Progenitor cell of endocrine pancreas (in vitro differentiated cells): ENCODE measurements around the gene CHN1. TPM values are rescaled to one million over a fixed set of nuclear protein-coding genes. Genes with fewer than 3 reads are reported as not detected.

Experiments used
- DNase-seq: peaks from one replicate; pipeline ENCODE4 v3.0.0; 2021; ENCODE audit warnings: low spot score; ENCODE audit not compliant: unreplicated experiment
- H3K27ac Mint-ChIP-seq: 2 replicates; pipeline ENCODE4 v1.8.0; 2021; ENCODE audit warnings: mild to moderate bottlenecking, moderate library complexity, mixed read lengths
- H3K27me3 Mint-ChIP-seq: 2 replicates; pipeline ENCODE4 v1.8.0; 2021; ENCODE audit warnings: mixed read lengths
- H3K36me3 Mint-ChIP-seq: 2 replicates; pipeline ENCODE4 v1.8.0; 2022; ENCODE audit warnings: mixed read lengths; ENCODE audit not compliant: insufficient read depth
- H3K4me1 Mint-ChIP-seq: 2 replicates; pipeline ENCODE4 v1.8.0; 2021; ENCODE audit warnings: low read depth, mixed read lengths
- H3K4me3 Mint-ChIP-seq: 2 replicates; pipeline ENCODE4 v1.8.0; 2021; ENCODE audit warnings: low read depth, mild to moderate bottlenecking, moderate library complexity, mixed read lengths
- H3K9me3 Mint-ChIP-seq: 2 replicates; pipeline ENCODE4 v1.8.0; 2021; ENCODE audit warnings: low read depth, mixed read lengths
- CTCF ChIP-seq: fragments of 200-600 bp; sonication (generic); IDR thresholded peaks from one replicate; pipeline ENCODE4 v1.5.0; 2021; ENCODE audit warnings: antibody characterized with exemption, mild to moderate bottlenecking; ENCODE audit not compliant: unreplicated experiment
- total RNA-seq: library from RNA; stranded (reverse); gene quantifications from 2 replicates; pipeline ENCODE4 v1.2.1, GENCODE V29; 2021

The CHN1 gene
- total RNA-seq, 1 donor from 2014 or later, result 50.3 TPM

GRCh38 chr2:174789001-174789400 is 216.2 kb downstream of the CHN1 start:
- Mint-ChIP-seq H3K4me3 (no peak overlapping the region), H3K9me3 (no peaks in the 10 kb centered on the region), H3K27ac (no peak overlapping the region), H3K27me3 (no peaks in the 10 kb centered on the region), H3K4me1 (peaks cover 11% of the 10 kb centered on the region), H3K36me3 (no peaks in the 10 kb centered on the region)
- TF ChIP-seq CTCF, result no peak
- DNase-seq, result no peak

- no peak overlapping the region for H3K27ac Mint-ChIP-seq
- no peak for TF ChIP-seq CTCF
- DNase-seq, result no peak
- no peaks in the 10 kb centered on the region for H3K27me3 Mint-ChIP-seq
- no peak overlapping the region for H3K4me3 Mint-ChIP-seq
- H3K9me3 Mint-ChIP-seq, result no peaks in the 10 kb centered on the region
- H3K4me1 Mint-ChIP-seq, result peaks cover 11% of the 10 kb centered on the region
- no peaks in the 10 kb centered on the region for H3K36me3 Mint-ChIP-seq
Measured at GRCh38 chr2:174788291-174788929, 216.8 kb downstream of the CHN1 start.

GRCh38 chr2:174787487-174788205 is 217.5 kb downstream of the CHN1 start:
- TF ChIP-seq CTCF, result no peak
- Mint-ChIP-seq H3K36me3 (no peaks in the 10 kb centered on the region), H3K27me3 (peaks cover under 1% of the 10 kb centered on the region), H3K27ac (no peak overlapping the region), H3K9me3 (no peaks in the 10 kb centered on the region), H3K4me3 (no peak overlapping the region), H3K4me1 (peaks cover 10% of the 10 kb centered on the region)
- DNase-seq, result no peak

- Mint-ChIP-seq H3K27me3 (peaks cover 8% of the 10 kb centered on the region), H3K36me3 (no peaks in the 10 kb centered on the region), H3K4me1 (peaks cover 5% of the 10 kb centered on the region), H3K27ac (no peak overlapping the region), H3K9me3 (no peaks in the 10 kb centered on the region), H3K4me3 (no peak overlapping the region)
- TF ChIP-seq CTCF, result no peak
- DNase-seq, result no peak
Measured at GRCh38 chr2:174786066-174786725, 219.0 kb downstream of the CHN1 start.

- H3K4me1 Mint-ChIP-seq, result peaks cover 5% of the 10 kb centered on the region
- no peak for DNase-seq
- TF ChIP-seq CTCF, result no peak
- no peaks in the 10 kb centered on the region for H3K36me3 Mint-ChIP-seq
- no peaks in the 10 kb centered on the region for H3K9me3 Mint-ChIP-seq
- no peak overlapping the region for H3K4me3 Mint-ChIP-seq
- no peak overlapping the region for H3K27ac Mint-ChIP-seq
- H3K27me3 Mint-ChIP-seq, result peaks cover 8% of the 10 kb centered on the region
Measured at GRCh38 chr2:174785481-174785880, 219.7 kb downstream of the CHN1 start.
